Activated CD8-positive, alpha-beta memory T cell treated with anti-CD3 and anti-CD28 coated beads, Interleukin-2, amount 10 ng/mL, durations not matched to agents 7 days and 5 days (primary cell): ENCODE data around the gene PRAMEF26. TPM values are rescaled to one million over a fixed set of nuclear protein-coding genes. Genes with fewer than 3 reads are reported as not detected.
"Not testable (repeated sequence)": the region's sequence is repeated elsewhere in the genome, so short reads cannot be mapped to it uniquely, and the experiment has no call there.

ENCODE experiments used
- ATAC-seq: fragments of 150-1000 bp; cut with Tn5 transposase; one replicate; pipeline ENCODE4 v1.10.0; 2021; ENCODE audit warnings: moderate library complexity
- CTCF ChIA-PET: fragments of 350-600 bp; sonication (Branson Sonifier 250); formaldehyde crosslinking; loops from one replicate; lab custom pipeline; 2021; ENCODE audit warnings: antibody characterized with exemption; lab: Charles Lee
- DNase-seq: peaks from one replicate; pipeline ENCODE4 v3.0.0-alpha.2; 2020
- H3K27ac Mint-ChIP-seq: one replicate; pipeline ENCODE4 v1.8.0; 2021; ENCODE audit warnings: mild to moderate bottlenecking, mixed read lengths
- H3K27me3 Mint-ChIP-seq: one replicate; pipeline ENCODE4 v1.8.0; 2021; ENCODE audit warnings: mixed read lengths
- H3K36me3 Mint-ChIP-seq: one replicate; pipeline ENCODE4 v1.8.0; 2021; ENCODE audit warnings: mild to moderate bottlenecking, mixed read lengths
- H3K4me1 Mint-ChIP-seq: one replicate; pipeline ENCODE4 v1.8.0; 2021; ENCODE audit warnings: mixed read lengths
- H3K4me3 Mint-ChIP-seq: one replicate; pipeline ENCODE4 v1.8.0; 2021; ENCODE audit warnings: mild to moderate bottlenecking, moderate library complexity, mixed read lengths
- H3K9me3 Mint-ChIP-seq: one replicate; pipeline ENCODE4 v1.8.0; 2022; ENCODE audit warnings: low read depth, mixed read lengths
- total RNA-seq, 2 experiments: library from RNA; stranded (reverse); gene quantifications; one replicate each; pipeline ENCODE4 v1.2.3, GENCODE V29; 2021

PRAMEF26 gene
- total RNA-seq = not detected

- H3K36me3 Mint-ChIP-seq, ATAC-seq, CTCF ChIA-PET, H3K4me1 Mint-ChIP-seq, H3K27ac Mint-ChIP-seq, H3K4me3 Mint-ChIP-seq, DNase-seq, H3K27me3 Mint-ChIP-seq, H3K9me3 Mint-ChIP-seq: not testable (repeated sequence)
These were observed at the start of gene PRAMEF26 for GRCh38 chr1:13155909-13156308. TSS of gene PRAMEF26 (minus strand) at chr1:13156009. CDS start at chr1:13153095, 2,914 bp downstream.

GRCh38 chr1:13201309-13201708, 45.5 kb upstream of the PRAMEF26 start, which contains the start of gene PRAMEF13:
TSS of gene PRAMEF13 (minus strand) at chr1:13201409. CDS start at chr1:13199589, 1,820 bp downstream.
- DNase-seq, H3K36me3 Mint-ChIP-seq, H3K27me3 Mint-ChIP-seq, CTCF ChIA-PET, H3K27ac Mint-ChIP-seq, H3K9me3 Mint-ChIP-seq, H3K4me1 Mint-ChIP-seq, ATAC-seq, H3K4me3 Mint-ChIP-seq: not testable (repeated sequence)

- H3K36me3 Mint-ChIP-seq, H3K27ac Mint-ChIP-seq, ATAC-seq, DNase-seq, CTCF ChIA-PET, H3K4me1 Mint-ChIP-seq, H3K27me3 Mint-ChIP-seq, H3K9me3 Mint-ChIP-seq, H3K4me3 Mint-ChIP-seq: not testable (repeated sequence)
These were observed 15.7 kb upstream of the PRAMEF26 start, which contains the start of gene PRAMEF9 for GRCh38 chr1:13171548-13171947. TSS of gene PRAMEF9 (plus strand) at chr1:13171848. CDS start at chr1:13175281, 3,433 bp downstream.

- H3K27me3 Mint-ChIP-seq, H3K36me3 Mint-ChIP-seq, H3K9me3 Mint-ChIP-seq, CTCF ChIA-PET, H3K27ac Mint-ChIP-seq, DNase-seq, H3K4me3 Mint-ChIP-seq, ATAC-seq, H3K4me1 Mint-ChIP-seq: not testable (repeated sequence)
These were observed 9.7 kb upstream of the PRAMEF26 start, which contains the start of gene HNRNPCL4 for GRCh38 chr1:13165531-13165930. TSS of gene HNRNPCL4 (minus strand) at chr1:13165631. CDS start at chr1:13165467, 164 bp downstream.

- H3K36me3 Mint-ChIP-seq, H3K27me3 Mint-ChIP-seq, DNase-seq, CTCF ChIA-PET, H3K27ac Mint-ChIP-seq, H3K4me3 Mint-ChIP-seq, ATAC-seq, H3K4me1 Mint-ChIP-seq, H3K9me3 Mint-ChIP-seq: not testable (repeated sequence)
These were observed 39.1 kb downstream of the PRAMEF26 start, which contains the start of gene HNRNPCL2 for GRCh38 chr1:13116754-13117153. TSS of gene HNRNPCL2 (minus strand) at chr1:13116854. CDS start at chr1:13116400, 454 bp downstream.

Other genes with a start within 250 kb of the PRAMEF26 start
- not detected for gene PRAMEF7, start 239.4 kb downstream of the PRAMEF26 start, total RNA-seq
- gene PRAMEF6, start 208.4 kb downstream of the PRAMEF26 start, total RNA-seq = not detected
- not detected for gene PRAMEF27, start 99.4 kb downstream of the PRAMEF26 start, total RNA-seq
- not detected for gene HNRNPCL3, start 95.2 kb downstream of the PRAMEF26 start, total RNA-seq
- gene PRAMEF25, start 85.2 kb downstream of the PRAMEF26 start, total RNA-seq = not detected
- gene HNRNPCL2, start 39.2 kb downstream of the PRAMEF26 start, total RNA-seq = not detected
- gene HNRNPCL4, start 9.6 kb upstream of the PRAMEF26 start, total RNA-seq = not detected
- not detected for gene PRAMEF9, start 15.8 kb upstream of the PRAMEF26 start, total RNA-seq
- not detected for gene PRAMEF13, start 45.4 kb upstream of the PRAMEF26 start, total RNA-seq
- gene PRAMEF18, start 70.1 kb upstream of the PRAMEF26 start, total RNA-seq = not detected
- not detected for gene PRAMEF5, start 98.2 kb upstream of the PRAMEF26 start, total RNA-seq
- not detected for gene PRAMEF8, start 129.1 kb upstream of the PRAMEF26 start, total RNA-seq
- not detected for gene PRAMEF33, start 147.5 kb upstream of the PRAMEF26 start, total RNA-seq
- gene PRAMEF15, start 159.6 kb upstream of the PRAMEF26 start, total RNA-seq = not detected
- not detected for gene PRAMEF14, start 191.1 kb upstream of the PRAMEF26 start, total RNA-seq
- not detected for gene PRAMEF19, start 215.9 kb upstream of the PRAMEF26 start, total RNA-seq
- not detected for gene PRAMEF17, start 233.6 kb upstream of the PRAMEF26 start, total RNA-seq